Panc1 (cell line): ENCODE measurements around the gene CHST14. TPM values are rescaled to one million over a fixed set of nuclear protein-coding genes. Genes with fewer than 3 reads are reported as not detected.
A peak's percentile ranks its signal among the peaks of the same experiment; 100 is the strongest.

ENCODE experiments used
- ATAC-seq: fragments of 200-7000 bp; cut with Tn5 transposase; 2 replicates; pipeline ENCODE4 v1.9.1; 2020; ENCODE audit warnings: mild to moderate bottlenecking, moderate library complexity
- BruUV-seq: library from RNA; stranded (reverse); fragments of 400-500 nt; replicated peaks from 2 replicates; lab custom pipeline; 2021; lab: Mats Ljungman, UMichigan
- CTCF ChIA-PET: fragments of 300-600 bp; sonication (Branson Sonifier 250); formaldehyde crosslinking; loops from one replicate; lab custom pipeline; 2022; ENCODE audit warnings: antibody characterized with exemption; lab: Charles Lee
- POLR2A ChIA-PET: fragments of 300-600 bp; sonication (Branson Sonifier 250); formaldehyde crosslinking; loops from one replicate; lab custom pipeline; 2022; ENCODE audit warnings: antibody characterized with exemption; lab: Charles Lee
- DNase-seq: peaks from one replicate; pipeline ENCODE4 v3.0.0-alpha.2; 2010; ENCODE audit warnings: low read depth, low spot score
- H3K27ac ChIP-seq: 2 replicates; pipeline ENCODE4 v1.5.1; 2011; ENCODE audit warnings: mild to moderate bottlenecking, low read length, inconsistent platforms
- H3K27me3 ChIP-seq: fragments of 200-500 bp; sonication (Bioruptor generic); 2 replicates; pipeline ENCODE4 v1.6.0; 2014; ENCODE audit warnings: low read length, inconsistent platforms; ENCODE audit not compliant: control insufficient read depth, insufficient read depth
- H3K36me3 ChIP-seq: fragments of 200-500 bp; sonication (Bioruptor generic); 2 replicates; pipeline ENCODE4 v1.5.1; 2014; ENCODE audit warnings: inconsistent platforms, mild to moderate bottlenecking, low read length, moderate library complexity; ENCODE audit not compliant: control insufficient read depth, insufficient read depth
- H3K4me1 ChIP-seq: 2 replicates; pipeline ENCODE4 v1.5.1; 2011; ENCODE audit warnings: inconsistent platforms, mild to moderate bottlenecking, low read length, moderate library complexity; ENCODE audit not compliant: control insufficient read depth, insufficient read depth
- H3K4me3 ChIP-seq, 2 experiments: 2 replicates each; pipeline ENCODE4 v1.5.1; 2011 to 2012; ENCODE audit warnings: low read depth in 2 of 2, low read length in 2 of 2, mild to moderate bottlenecking in 2 of 2, inconsistent platforms in 1 of 2, moderate library complexity in 1 of 2
- H3K9me3 ChIP-seq: fragments of 200-500 bp; sonication (Bioruptor generic); 2 replicates; pipeline ENCODE4 v1.5.1; 2014; ENCODE audit warnings: low read depth, mild to moderate bottlenecking, inconsistent platforms, low read length, moderate library complexity; ENCODE audit not compliant: control insufficient read depth, insufficient read depth
- CTCF ChIP-seq: fragments of 450-650 bp; IDR thresholded peaks from 2 replicates; pipeline ENCODE4 v1.5.1; 2017; ENCODE audit warnings: mild to moderate bottlenecking
- POLR2AphosphoS5 ChIP-seq: IDR thresholded peaks from 2 replicates; pipeline ENCODE4 v1.6.1; 2012; ENCODE audit warnings: mild to moderate bottlenecking, low read depth, low read length, moderate library complexity
- SIN3A ChIP-seq: IDR thresholded peaks from 2 replicates; pipeline ENCODE4 v1.6.1; 2012; ENCODE audit warnings: low read depth, mild to moderate bottlenecking, low read length, moderate library complexity, borderline replicate concordance; ENCODE audit not compliant: insufficient read depth
- TCF7L2 ChIP-seq: IDR thresholded peaks from 2 replicates; pipeline ENCODE4 v1.6.1; 2011; ENCODE audit warnings: mild to moderate bottlenecking, low read depth, low read length, inconsistent platforms
- in situ Hi-C: cut with HindIII; loops from 2 replicates; pipeline ENCODE4 v1.10.0; 2016; ENCODE audit warnings: low sequenced_read_pairs, low pct_unique_long_range_greater_than_20kb
- intact Hi-C: fragments of 100-400 bp; cut with micrococcal nuclease; formaldehyde crosslinking; loops from one replicate; pipeline ENCODE4 v1.10.0; 2022; ENCODE audit not compliant: unreplicated experiment
- total RNA-seq: library from RNA; stranded (reverse); gene quantifications from one replicate; pipeline ENCODE4 v1.2.1, GENCODE V29; 2021; ENCODE audit not compliant: unreplicated experiment
- TF ChIP-seq, protein P1 (sequence below), 2 experiments: IDR thresholded peaks; 2 replicates each; pipeline ENCODE4 v1.6.1; 2011 to 2012; ENCODE audit warnings: low read depth in 2 of 2, control low read depth in 1 of 2, low read length in 1 of 2, mild to moderate bottlenecking in 1 of 2, moderate library complexity in 1 of 2; ENCODE audit not compliant: insufficient read depth in 1 of 2

Gene CHST14
- total RNA-seq, 1 experiment from 2014 or later: 42.4 TPM

DNA sequence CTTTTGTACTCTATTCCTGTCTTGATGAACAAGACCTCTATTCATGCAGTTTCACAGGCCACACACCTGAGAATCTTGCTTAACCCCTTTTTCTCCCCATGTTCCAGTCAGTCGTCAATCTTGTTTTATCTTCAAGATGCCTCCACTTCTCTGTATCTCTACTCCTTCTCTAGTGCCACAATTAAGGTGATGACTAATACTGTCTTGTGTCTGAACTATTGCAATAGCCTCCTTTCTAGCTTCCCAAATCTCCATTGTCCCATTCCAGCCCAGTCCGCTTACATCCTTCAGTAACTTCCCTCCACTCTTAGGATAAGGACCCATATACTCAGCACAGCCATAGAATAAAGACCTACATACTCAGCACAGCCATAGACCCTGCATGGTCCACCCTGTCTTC is 24.7 kb downstream of the CHST14 start:
- intact Hi-C loops: no loop called here
- no peak overlapping the region for H3K4me3 ChIP-seq
- no TSS peak for BruUV-seq
- ChIA-PET POLR2A (no interaction called here), CTCF (interaction anchor here (0.6 kb wide), 2 partner anchors 288 to 290 kb away, joined by 3 to 5 read pairs; no protein-coding TSS in a partner anchor)
- ATAC-seq: no peak
- H3K9me3 ChIP-seq: no peaks in the 10 kb centered on the region
- no peaks in the 10 kb centered on the region for H3K27me3 ChIP-seq
- in situ Hi-C loops: no loop called here
- H3K36me3 ChIP-seq: no peaks in the 10 kb centered on the region
- no peak for DNase-seq
- no peak overlapping the region for H3K27ac ChIP-seq
- TF ChIP-seq SIN3A: no peak
- no peak for TF ChIP-seq TCF7L2
- H3K4me1 ChIP-seq: no peaks in the 10 kb centered on the region

- intact Hi-C loops (no loop called here), in situ Hi-C loops (no loop called here)
- no peak overlapping the region for H3K27ac ChIP-seq
- no peaks in the 10 kb centered on the region for H3K9me3 ChIP-seq
- no TSS peak for BruUV-seq
- POLR2A ChIA-PET: no interaction called here
- DNase-seq (no peak), ATAC-seq (peak; percentile 59; the same call in 1 of the 2 replicates)
- no peak for TF ChIP-seq CTCF
- no peak for TF ChIP-seq SIN3A
- TF ChIP-seq, protein P1, sequence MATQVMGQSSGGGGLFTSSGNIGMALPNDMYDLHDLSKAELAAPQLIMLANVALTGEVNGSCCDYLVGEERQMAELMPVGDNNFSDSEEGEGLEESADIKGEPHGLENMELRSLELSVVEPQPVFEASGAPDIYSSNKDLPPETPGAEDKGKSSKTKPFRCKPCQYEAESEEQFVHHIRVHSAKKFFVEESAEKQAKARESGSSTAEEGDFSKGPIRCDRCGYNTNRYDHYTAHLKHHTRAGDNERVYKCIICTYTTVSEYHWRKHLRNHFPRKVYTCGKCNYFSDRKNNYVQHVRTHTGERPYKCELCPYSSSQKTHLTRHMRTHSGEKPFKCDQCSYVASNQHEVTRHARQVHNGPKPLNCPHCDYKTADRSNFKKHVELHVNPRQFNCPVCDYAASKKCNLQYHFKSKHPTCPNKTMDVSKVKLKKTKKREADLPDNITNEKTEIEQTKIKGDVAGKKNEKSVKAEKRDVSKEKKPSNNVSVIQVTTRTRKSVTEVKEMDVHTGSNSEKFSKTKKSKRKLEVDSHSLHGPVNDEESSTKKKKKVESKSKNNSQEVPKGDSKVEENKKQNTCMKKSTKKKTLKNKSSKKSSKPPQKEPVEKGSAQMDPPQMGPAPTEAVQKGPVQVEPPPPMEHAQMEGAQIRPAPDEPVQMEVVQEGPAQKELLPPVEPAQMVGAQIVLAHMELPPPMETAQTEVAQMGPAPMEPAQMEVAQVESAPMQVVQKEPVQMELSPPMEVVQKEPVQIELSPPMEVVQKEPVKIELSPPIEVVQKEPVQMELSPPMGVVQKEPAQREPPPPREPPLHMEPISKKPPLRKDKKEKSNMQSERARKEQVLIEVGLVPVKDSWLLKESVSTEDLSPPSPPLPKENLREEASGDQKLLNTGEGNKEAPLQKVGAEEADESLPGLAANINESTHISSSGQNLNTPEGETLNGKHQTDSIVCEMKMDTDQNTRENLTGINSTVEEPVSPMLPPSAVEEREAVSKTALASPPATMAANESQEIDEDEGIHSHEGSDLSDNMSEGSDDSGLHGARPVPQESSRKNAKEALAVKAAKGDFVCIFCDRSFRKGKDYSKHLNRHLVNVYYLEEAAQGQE (IDR thresholded peaks at IDR 0.05; ENCODE audit: insufficient read depth in 1 of 2, low read depth in 2 of 2, low read length in 1 of 2): no peak
- CTCF ChIA-PET: interaction anchor here (0.7 kb wide), 1 partner anchor 129 kb away, joined by 3 read pairs; no protein-coding TSS in a partner anchor
- no peaks in the 10 kb centered on the region for H3K4me1 ChIP-seq
- no peaks in the 10 kb centered on the region for H3K36me3 ChIP-seq
- H3K27me3 ChIP-seq: no peaks in the 10 kb centered on the region
- H3K4me3 ChIP-seq: no peak overlapping the region
Measured at GRCh38 chr15:40498418-40498817, 27.6 kb downstream of the CHST14 start.

- no peak for TF ChIP-seq POLR2AphosphoS5
- TF ChIP-seq, protein P1 (IDR thresholded peaks at IDR 0.05; ENCODE audit: insufficient read depth in 1 of 2, low read depth in 2 of 2, low read length in 1 of 2): no peak
- TF ChIP-seq TCF7L2: no peak
- TF ChIP-seq CTCF: no peak
- no peak for TF ChIP-seq SIN3A
- POLR2A ChIA-PET: no interaction called here
- no peaks in the 10 kb centered on the region for H3K36me3 ChIP-seq
- no peaks in the 10 kb centered on the region for H3K27me3 ChIP-seq
- H3K4me1 ChIP-seq: no peaks in the 10 kb centered on the region
- intact Hi-C loops (no loop called here), in situ Hi-C loops (no loop called here)
- no TSS peak for BruUV-seq
- DNase-seq (no peak), ATAC-seq (no peak)
- CTCF ChIA-PET: no interaction called here
- H3K9me3 ChIP-seq: no peaks in the 10 kb centered on the region
- H3K27ac ChIP-seq: no peak overlapping the region
- no peak overlapping the region for H3K4me3 ChIP-seq
Measured at GRCh38 chr15:40498891-40499290, 28.1 kb downstream of the CHST14 start.
